Activated CD4-positive, alpha-beta T cell treated with anti-CD3 and anti-CD28 coated beads, Interleukin-2, amount 10 ng/mL, durations not matched to agents 24 days and 14 days (primary cell): ENCODE results near the gene PIK3CD. TPM values are rescaled to one million over a fixed set of nuclear protein-coding genes. Genes with fewer than 3 reads are reported as not detected.
"Not testable (repeated sequence)": the region's sequence is repeated elsewhere in the genome, so short reads cannot be mapped to it uniquely, and the experiment has no call there.

Source experiments
- DNase-seq: peaks from one replicate; pipeline ENCODE4 v3.0.0; 2022
- H3K27ac Mint-ChIP-seq: one replicate; pipeline ENCODE4 v1.8.0; 2022; ENCODE audit warnings: mild to moderate bottlenecking, mixed read lengths
- H3K27me3 Mint-ChIP-seq: one replicate; pipeline ENCODE4 v1.8.0; 2022; ENCODE audit warnings: mixed read lengths
- H3K36me3 Mint-ChIP-seq: one replicate; pipeline ENCODE4 v1.8.0; 2022; ENCODE audit warnings: low read depth, mild to moderate bottlenecking, mixed read lengths
- H3K4me1 Mint-ChIP-seq: one replicate; pipeline ENCODE4 v1.8.0; 2021; ENCODE audit warnings: mixed read lengths
- H3K4me3 Mint-ChIP-seq: one replicate; pipeline ENCODE4 v1.8.0; 2022; ENCODE audit warnings: mild to moderate bottlenecking, moderate library complexity, mixed read lengths
- H3K9me3 Mint-ChIP-seq: one replicate; pipeline ENCODE4 v1.8.0; 2021; ENCODE audit warnings: mixed read lengths
- intact Hi-C: fragments of 100-400 bp; cut with micrococcal nuclease; formaldehyde crosslinking; loops from one replicate; pipeline ENCODE4 v1.15.1; 2023
- total RNA-seq: library from RNA; stranded (reverse); gene quantifications from 2 replicates; pipeline ENCODE4 v1.2.3, GENCODE V29; 2022

Gene PIK3CD
- total RNA-seq, 1 donor from 2014 or later = 233 TPM

- peak overlapping the region; percentile 60 for H3K27ac Mint-ChIP-seq
Measured at GRCh38 chr1:9737671-9738070, 86.1 kb downstream of the PIK3CD start.

GRCh38 chr1:9744106-9744799 is 92.7 kb downstream of the PIK3CD start:
- H3K27ac Mint-ChIP-seq = no peak overlapping the region
- DNase-seq = no peak
- no peaks in the 10 kb centered on the region for H3K9me3 Mint-ChIP-seq
- H3K4me3 Mint-ChIP-seq = no peak overlapping the region
- H3K36me3 Mint-ChIP-seq = peaks cover 40% of the 10 kb centered on the region
- H3K27me3 Mint-ChIP-seq = no peaks in the 10 kb centered on the region
- H3K4me1 Mint-ChIP-seq = no peaks in the 10 kb centered on the region
- intact Hi-C loops = no loop called here

More at GRCh38 chr1:9737671-9738070, 86.1 kb downstream of the PIK3CD start:
- intact Hi-C loops = no loop called here
- H3K4me3 Mint-ChIP-seq = no peak overlapping the region
- H3K27me3 Mint-ChIP-seq = no peaks in the 10 kb centered on the region
- DNase-seq = no peak
- peaks cover 11% of the 10 kb centered on the region for H3K4me1 Mint-ChIP-seq
- peaks cover 51% of the 10 kb centered on the region for H3K36me3 Mint-ChIP-seq
- no peaks in the 10 kb centered on the region for H3K9me3 Mint-ChIP-seq

DNA sequence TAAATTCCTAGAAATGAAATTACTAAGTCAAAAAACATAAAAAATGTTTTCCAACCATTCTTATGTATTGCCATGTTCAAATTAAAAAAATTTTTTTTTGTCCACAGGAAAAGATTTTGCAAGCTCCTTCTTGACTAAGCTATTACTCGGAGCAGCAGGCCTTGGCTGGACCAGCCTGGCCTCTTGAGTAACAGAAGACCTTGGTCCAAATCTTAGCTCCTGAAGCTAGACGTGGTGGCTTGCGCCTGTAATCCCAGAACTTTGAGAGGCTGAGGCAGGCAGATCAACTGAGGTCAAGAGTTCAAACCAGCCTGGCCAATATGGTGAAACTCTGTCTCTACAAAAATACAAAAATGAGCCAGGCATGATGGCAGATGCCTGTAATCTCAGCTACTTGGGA is 94.7 kb downstream of the PIK3CD start:
- intact Hi-C loops = no loop called here
- Mint-ChIP-seq H3K9me3 (no peaks in the 10 kb centered on the region), H3K4me1 (no peaks in the 10 kb centered on the region), H3K36me3 (peaks cover 45% of the 10 kb centered on the region), H3K27ac (no peak overlapping the region), H3K4me3 (no peak overlapping the region), H3K27me3 (no peaks in the 10 kb centered on the region)
- no peak for DNase-seq

GRCh38 chr1:9746651-9747050 is 95.1 kb downstream of the PIK3CD start:
- intact Hi-C loops = no loop called here
- H3K4me3 Mint-ChIP-seq = no peak overlapping the region
- H3K9me3 Mint-ChIP-seq = no peaks in the 10 kb centered on the region
- DNase-seq = no peak
- no peak overlapping the region for H3K27ac Mint-ChIP-seq
- peaks cover 50% of the 10 kb centered on the region for H3K36me3 Mint-ChIP-seq
- H3K27me3 Mint-ChIP-seq = no peaks in the 10 kb centered on the region
- H3K4me1 Mint-ChIP-seq = no peaks in the 10 kb centered on the region

DNA sequence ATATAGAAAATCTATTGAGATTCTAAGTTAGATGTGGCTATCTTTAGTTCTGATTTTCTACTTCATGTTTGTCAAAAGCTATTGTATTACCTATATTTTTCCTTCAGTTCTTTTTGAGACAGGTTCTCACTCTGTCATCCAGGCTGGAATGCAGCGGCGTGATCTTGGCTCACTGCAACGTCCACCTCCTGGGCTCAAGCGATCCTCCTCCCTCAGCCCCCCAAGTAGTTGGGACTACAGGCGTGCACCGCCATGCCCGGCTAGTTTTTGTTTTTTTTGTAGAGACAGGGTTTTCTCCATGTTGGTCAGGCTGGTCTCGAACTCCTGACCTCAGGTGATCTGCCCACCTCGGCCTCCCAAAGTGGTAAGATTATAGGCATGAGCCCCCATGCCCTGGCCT is 96.9 kb downstream of the PIK3CD start:
- intact Hi-C loops, H3K27me3 Mint-ChIP-seq, H3K4me3 Mint-ChIP-seq, DNase-seq, H3K9me3 Mint-ChIP-seq, H3K4me1 Mint-ChIP-seq, H3K27ac Mint-ChIP-seq: not testable (repeated sequence)
- peaks cover 46% of the 10 kb centered on the region for H3K36me3 Mint-ChIP-seq

DNA sequence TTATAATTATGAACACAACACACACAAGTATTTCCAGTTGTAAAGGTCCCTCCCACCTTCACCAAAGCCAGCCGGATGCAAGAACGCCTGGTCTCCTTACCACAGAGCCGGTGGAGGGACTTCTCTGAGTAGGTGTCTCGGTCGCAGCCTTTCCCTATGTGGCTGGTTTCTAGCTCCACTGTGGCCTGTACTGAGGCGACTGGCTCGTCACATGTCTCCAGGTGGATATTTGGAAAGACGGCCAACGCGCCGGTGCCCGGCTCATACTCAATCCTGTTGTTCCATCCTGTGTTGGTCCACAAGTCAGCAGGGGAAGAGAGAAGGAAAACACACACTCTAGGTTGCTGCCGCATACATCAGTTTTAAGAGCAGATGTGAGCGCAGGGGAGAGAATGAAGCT is 97.8 kb downstream of the PIK3CD start:
- Mint-ChIP-seq H3K36me3 (peaks cover 41% of the 10 kb centered on the region), H3K27ac (no peak overlapping the region), H3K27me3 (no peaks in the 10 kb centered on the region), H3K9me3 (no peaks in the 10 kb centered on the region), H3K4me3 (no peak overlapping the region), H3K4me1 (no peaks in the 10 kb centered on the region)
- intact Hi-C loops = no loop called here
- DNase-seq = no peak

GRCh38 chr1:9751971-9752370 is 100.4 kb downstream of the PIK3CD start:
- H3K27me3 Mint-ChIP-seq = no peaks in the 10 kb centered on the region
- H3K9me3 Mint-ChIP-seq = no peaks in the 10 kb centered on the region
- H3K27ac Mint-ChIP-seq = no peak overlapping the region
- no peak overlapping the region for H3K4me3 Mint-ChIP-seq
- no peak for DNase-seq
- no peaks in the 10 kb centered on the region for H3K4me1 Mint-ChIP-seq
- intact Hi-C loops = no loop called here
- peaks cover 48% of the 10 kb centered on the region for H3K36me3 Mint-ChIP-seq

GRCh38 chr1:9753121-9753531 is 101.6 kb downstream of the PIK3CD start:
- H3K27ac Mint-ChIP-seq = no peak overlapping the region
- no peaks in the 10 kb centered on the region for H3K27me3 Mint-ChIP-seq
- no peak for DNase-seq
- H3K4me1 Mint-ChIP-seq = no peaks in the 10 kb centered on the region
- H3K4me3 Mint-ChIP-seq = no peak overlapping the region
- H3K36me3 Mint-ChIP-seq = peaks cover 49% of the 10 kb centered on the region
- no peaks in the 10 kb centered on the region for H3K9me3 Mint-ChIP-seq
- intact Hi-C loops = no loop called here

GRCh38 chr1:9755441-9755995 is 104.0 kb downstream of the PIK3CD start:
- H3K27ac Mint-ChIP-seq = no peak overlapping the region
- no peak for DNase-seq

DNA sequence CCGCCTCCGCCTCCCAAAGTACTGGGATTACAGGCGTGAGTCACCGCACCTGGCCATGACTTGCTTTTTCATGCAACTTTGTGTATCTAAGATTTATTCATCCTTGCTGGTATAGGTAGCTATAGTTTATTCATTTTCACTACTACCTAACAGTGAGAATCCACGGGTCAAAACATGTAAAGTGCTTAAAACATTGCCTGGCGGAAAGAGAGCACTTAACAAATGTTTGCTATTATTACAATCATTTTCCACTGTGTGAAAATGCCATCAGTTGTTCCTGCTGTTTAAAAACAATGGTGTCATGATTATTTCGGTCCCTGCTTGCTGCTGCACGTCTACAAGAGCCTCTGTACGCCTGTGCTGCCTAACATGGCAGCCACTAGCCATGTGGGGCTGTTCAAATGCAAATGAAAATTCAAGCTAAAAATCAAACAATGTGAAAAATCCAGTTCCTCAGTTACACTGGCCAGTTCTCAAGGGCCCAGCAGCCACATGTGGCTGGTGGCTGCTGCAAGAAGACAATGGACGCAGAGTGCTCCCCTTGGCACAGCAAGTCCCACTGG is 107.1 kb downstream of the PIK3CD start:
- no peak for DNase-seq
- no peaks in the 10 kb centered on the region for H3K27me3 Mint-ChIP-seq
- H3K36me3 Mint-ChIP-seq = peaks cover 23% of the 10 kb centered on the region
- peaks cover 3% of the 10 kb centered on the region for H3K4me1 Mint-ChIP-seq
- no peaks in the 10 kb centered on the region for H3K9me3 Mint-ChIP-seq
- intact Hi-C loops = no loop called here
- no peak overlapping the region for H3K27ac Mint-ChIP-seq
- no peak overlapping the region for H3K4me3 Mint-ChIP-seq

More at GRCh38 chr1:9755441-9755995, 104.0 kb downstream of the PIK3CD start:
- H3K36me3 Mint-ChIP-seq = peaks cover 34% of the 10 kb centered on the region
- H3K4me1 Mint-ChIP-seq = no peaks in the 10 kb centered on the region
- intact Hi-C loops = no loop called here
- no peaks in the 10 kb centered on the region for H3K27me3 Mint-ChIP-seq
- no peaks in the 10 kb centered on the region for H3K9me3 Mint-ChIP-seq
- no peak overlapping the region for H3K4me3 Mint-ChIP-seq

DNA sequence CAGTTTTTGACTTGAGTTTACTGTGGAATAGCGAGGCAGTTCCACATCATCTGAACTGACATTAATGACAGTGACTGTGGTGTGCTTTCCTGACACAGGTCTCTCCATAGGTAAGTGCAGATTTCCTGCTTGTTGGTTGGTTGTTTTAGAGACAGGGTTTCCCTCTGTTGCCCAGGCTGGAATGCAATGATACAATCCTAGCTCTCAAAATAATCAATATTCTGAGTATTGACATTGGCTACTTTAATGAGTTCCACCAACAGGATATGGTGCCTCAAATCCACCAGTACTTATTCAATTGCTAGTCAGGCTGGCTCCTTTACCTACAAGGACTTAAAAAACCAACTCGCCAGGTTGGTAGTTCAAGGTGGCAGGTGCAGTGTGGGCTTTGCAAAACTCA is 108.4 kb downstream of the PIK3CD start:
- no peaks in the 10 kb centered on the region for H3K9me3 Mint-ChIP-seq
- no peaks in the 10 kb centered on the region for H3K27me3 Mint-ChIP-seq
- no peak overlapping the region for H3K27ac Mint-ChIP-seq
- peaks cover 6% of the 10 kb centered on the region for H3K4me1 Mint-ChIP-seq
- intact Hi-C loops = no loop called here
- DNase-seq = no peak
- peaks cover 25% of the 10 kb centered on the region for H3K36me3 Mint-ChIP-seq
- H3K4me3 Mint-ChIP-seq = no peak overlapping the region

DNA sequence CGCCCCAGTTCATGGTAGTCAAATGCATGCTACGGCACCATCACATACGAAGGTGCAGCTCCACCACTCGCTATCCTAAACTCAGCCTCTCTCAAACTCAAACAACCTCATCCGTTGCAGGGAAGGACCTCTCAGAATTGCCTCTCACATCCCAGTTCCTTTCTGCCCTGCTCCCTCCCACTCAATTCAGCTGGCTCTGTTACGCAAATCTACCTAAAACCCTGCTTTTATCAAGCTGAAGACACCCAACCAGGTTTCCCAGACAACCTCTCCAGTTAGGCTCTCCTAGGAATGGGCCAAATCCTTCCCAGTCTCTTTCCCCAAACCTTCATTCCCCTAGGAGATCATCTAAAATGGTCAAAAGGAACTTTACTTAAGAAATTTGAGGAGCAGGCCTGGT is 109.3 kb downstream of the PIK3CD start:
- Mint-ChIP-seq H3K27me3 (no peaks in the 10 kb centered on the region), H3K9me3 (no peaks in the 10 kb centered on the region), H3K27ac (no peak overlapping the region), H3K36me3 (peaks cover 17% of the 10 kb centered on the region), H3K4me3 (no peak overlapping the region), H3K4me1 (peaks cover 6% of the 10 kb centered on the region)
- DNase-seq = no peak
- intact Hi-C loops = no loop called here

DNA sequence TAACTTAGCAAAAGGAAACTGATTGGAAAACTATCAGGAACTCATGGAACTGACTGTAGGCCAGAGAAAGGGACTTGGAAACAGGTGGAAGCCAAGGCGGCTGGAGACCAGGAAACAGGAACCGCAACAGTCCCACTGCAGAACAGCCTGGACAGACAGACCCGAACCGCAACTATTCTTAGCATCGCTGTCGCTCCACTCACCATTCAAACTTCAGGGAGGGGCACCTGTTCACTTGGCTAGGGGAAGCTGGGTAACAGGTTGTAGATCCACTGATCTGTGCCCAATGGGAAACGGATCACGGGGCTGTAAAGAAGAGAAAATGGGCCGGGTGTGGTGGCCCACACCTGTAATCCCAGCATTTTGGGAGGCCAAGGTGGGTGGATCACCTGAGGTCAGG is 110.3 kb downstream of the PIK3CD start:
- Mint-ChIP-seq H3K4me3 (no peak overlapping the region), H3K27ac (no peak overlapping the region), H3K36me3 (peaks cover 15% of the 10 kb centered on the region), H3K27me3 (no peaks in the 10 kb centered on the region), H3K4me1 (peaks cover 6% of the 10 kb centered on the region), H3K9me3 (no peaks in the 10 kb centered on the region)
- intact Hi-C loops = no loop called here
- no peak for DNase-seq

- H3K27ac Mint-ChIP-seq, H3K4me3 Mint-ChIP-seq, H3K4me1 Mint-ChIP-seq, DNase-seq, intact Hi-C loops, H3K27me3 Mint-ChIP-seq, H3K9me3 Mint-ChIP-seq: not testable (repeated sequence)
- H3K36me3 Mint-ChIP-seq = peaks cover 15% of the 10 kb centered on the region
Measured at GRCh38 chr1:9762446-9762845, 110.9 kb downstream of the PIK3CD start.
